CD4-positive, CD25-positive, alpha-beta regulatory T cell (primary cell): Measurements from ENCODE around the gene PRICKLE1. TPM values are rescaled to one million over a fixed set of nuclear protein-coding genes. Genes with fewer than 3 reads are reported as not detected.

Experiments used
- ATAC-seq, 2 donors: fragments of 150-1000 bp; cut with Tn5 transposase; one replicate each; pipeline ENCODE4 v1.10.0; 2021; ENCODE audit warnings: low read depth in 2 of 2, moderate number of reproducible peaks in 2 of 2, moderate library complexity in 1 of 2
- DNase-seq, 3 donors: peaks; one replicate each; pipeline versions ENCODE4 v3.0.0 to v3.0.0-alpha.2; 2012 to 2022; ENCODE audit warnings: mixed read lengths in 1 of 3
- H3K27ac ChIP-seq: one replicate; pipeline ENCODE4 v1.7.0; 2013; ENCODE audit warnings: mild to moderate bottlenecking, low read length; ENCODE audit not compliant: insufficient read depth, poor library complexity, severe bottlenecking
- H3K27me3 ChIP-seq: one replicate; pipeline ENCODE4 v1.7.0; 2013; ENCODE audit warnings: low read length; ENCODE audit not compliant: control insufficient read depth, insufficient read depth
- H3K36me3 ChIP-seq: one replicate; pipeline ENCODE4 v1.7.0; 2013; ENCODE audit warnings: mild to moderate bottlenecking, low read length, moderate library complexity; ENCODE audit not compliant: control insufficient read depth, insufficient read depth
- H3K4me1 ChIP-seq: 2 replicates; pipeline ENCODE4 v1.7.0; 2013; ENCODE audit warnings: mild to moderate bottlenecking, low read length; ENCODE audit not compliant: insufficient read depth, control insufficient read depth, poor library complexity, severe bottlenecking
- H3K4me3 ChIP-seq: one replicate; pipeline ENCODE4 v1.7.0; 2013; ENCODE audit warnings: low read depth, mild to moderate bottlenecking, low read length, moderate library complexity
- H3K9me3 ChIP-seq, 2 experiments: 1 replicate in 1 of 2; 2 replicates in 1 of 2; pipeline ENCODE4 v1.7.0; 2013; ENCODE audit warnings: low read length in 2 of 2, mild to moderate bottlenecking in 1 of 2, moderate library complexity in 1 of 2; ENCODE audit not compliant: control insufficient read depth in 2 of 2
- H3K27ac Mint-ChIP-seq, 3 donors: one replicate each; pipeline ENCODE4 v1.8.0; 2020 to 2022; ENCODE audit warnings: mild to moderate bottlenecking in 3 of 3, mixed read lengths in 3 of 3, moderate library complexity in 2 of 3
- H3K27me3 Mint-ChIP-seq: one replicate; pipeline ENCODE4 v1.8.0; 2022; ENCODE audit warnings: mild to moderate bottlenecking, mixed read lengths
- H3K36me3 Mint-ChIP-seq: one replicate; pipeline ENCODE4 v1.8.0; 2020; ENCODE audit warnings: mixed read lengths
- H3K4me1 Mint-ChIP-seq, 4 donors: one replicate each; pipeline ENCODE4 v1.8.0; 2020 to 2022; ENCODE audit warnings: mixed read lengths in 4 of 4, mild to moderate bottlenecking in 1 of 4
- H3K4me3 Mint-ChIP-seq, 4 donors: one replicate each; pipeline ENCODE4 v1.8.0; 2020 to 2022; ENCODE audit warnings: mild to moderate bottlenecking in 4 of 4, mixed read lengths in 4 of 4, moderate library complexity in 3 of 4
- H3K9me3 Mint-ChIP-seq, 7 donors: one replicate each; pipeline ENCODE4 v1.8.0; 2020 to 2022; ENCODE audit warnings: mixed read lengths in 7 of 7, mild to moderate bottlenecking in 3 of 7, moderate library complexity in 2 of 7
- polyA plus RNA-seq, 4 donors: library from polyadenylated mRNA; unstranded; fragments of 300-500 nt; fragmentation: Illumina TruSeq; gene quantifications; one replicate each; pipeline ENCODE4 v1.2.3, GENCODE V29; 2021
- total RNA-seq: library from RNA; stranded (reverse); gene quantifications from one replicate; pipeline ENCODE4 v1.2.3, GENCODE V29; 2022

Gene PRICKLE1
- total and polyA plus RNA-seq, 5 donors from 2014 or later: 0.05 to 2.2 (median 0.46) TPM; not detected in 1

- DNase-seq (no peak), ATAC-seq (no peak)
- Mint-ChIP-seq H3K9me3 (no peaks in the 10 kb centered on the region), H3K36me3 (no peaks in the 10 kb centered on the region), H3K4me3 (no peak overlapping the region), H3K27me3 (peaks cover 36% of the 10 kb centered on the region), H3K4me1 (no peaks in the 10 kb centered on the region), H3K27ac (no peak overlapping the region)
- no peaks in the 10 kb centered on the region for H3K4me1 ChIP-seq
- H3K27ac ChIP-seq: no peak overlapping the region
- peaks cover 7% of the 10 kb centered on the region for H3K27me3 ChIP-seq
- H3K4me3 ChIP-seq: no peak overlapping the region
- H3K9me3 ChIP-seq: no peaks in the 10 kb centered on the region
- H3K36me3 ChIP-seq: no peaks in the 10 kb centered on the region
Observed at GRCh38 chr12:42582050-42582449, 7.5 kb downstream of the PRICKLE1 start.

- Histone ChIP-seq H3K9me3 (no peaks in the 10 kb centered on the region), H3K36me3 (no peaks in the 10 kb centered on the region), H3K4me3 (no peak overlapping the region), H3K4me1 (no peaks in the 10 kb centered on the region), H3K27ac (no peak overlapping the region), H3K27me3 (no peaks in the 10 kb centered on the region)
- no peak overlapping the region for H3K27ac Mint-ChIP-seq
- ATAC-seq (no peak), DNase-seq (no peak)
- H3K27me3 Mint-ChIP-seq: peaks cover 4% of the 10 kb centered on the region
- no peaks in the 10 kb centered on the region for H3K36me3 Mint-ChIP-seq
- no peaks in the 10 kb centered on the region for H3K4me1 Mint-ChIP-seq
- H3K4me3 Mint-ChIP-seq: no peak overlapping the region
- peaks cover 0 to 3% (median 0%) of the 10 kb centered on the region in 7 donors for H3K9me3 Mint-ChIP-seq
Observed at GRCh38 chr12:42576374-42576773, 13.2 kb downstream of the PRICKLE1 start.

GRCh38 chr12:42575717-42576116, 13.8 kb downstream of the PRICKLE1 start:
- H3K36me3 Mint-ChIP-seq: no peaks in the 10 kb centered on the region
- no peaks in the 10 kb centered on the region for H3K4me1 ChIP-seq
- H3K4me3 ChIP-seq: no peak overlapping the region
- ATAC-seq (no peak), DNase-seq (no peak)
- H3K27ac Mint-ChIP-seq: no peak overlapping the region
- H3K27me3 Mint-ChIP-seq: peaks cover 4% of the 10 kb centered on the region
- H3K27ac ChIP-seq: no peak overlapping the region
- H3K4me1 Mint-ChIP-seq: no peaks in the 10 kb centered on the region
- H3K27me3 ChIP-seq: no peaks in the 10 kb centered on the region
- H3K4me3 Mint-ChIP-seq: no peak overlapping the region
- no peaks in the 10 kb centered on the region for H3K36me3 ChIP-seq
- peaks cover 0 to 3% (median 0%) of the 10 kb centered on the region in 7 donors for H3K9me3 Mint-ChIP-seq
- no peaks in the 10 kb centered on the region for H3K9me3 ChIP-seq

GRCh38 chr12:42574851-42575266, 14.7 kb downstream of the PRICKLE1 start:
- no peak overlapping the region for H3K4me3 Mint-ChIP-seq
- no peaks in the 10 kb centered on the region for H3K9me3 ChIP-seq
- no peak overlapping the region for H3K27ac ChIP-seq
- no peaks in the 10 kb centered on the region for H3K27me3 ChIP-seq
- no peak overlapping the region for H3K4me3 ChIP-seq
- H3K27me3 Mint-ChIP-seq: peaks cover 4% of the 10 kb centered on the region
- H3K4me1 ChIP-seq: no peaks in the 10 kb centered on the region
- ATAC-seq (no peak), DNase-seq (no peak)
- H3K4me1 Mint-ChIP-seq: no peaks in the 10 kb centered on the region
- no peak overlapping the region for H3K27ac Mint-ChIP-seq
- H3K9me3 Mint-ChIP-seq: peaks cover 0 to 3% (median 0%) of the 10 kb centered on the region in 7 donors
- H3K36me3 ChIP-seq: no peaks in the 10 kb centered on the region
- H3K36me3 Mint-ChIP-seq: no peaks in the 10 kb centered on the region

GRCh38 chr12:42571327-42572009, 18.1 kb downstream of the PRICKLE1 start:
- ATAC-seq: no peak
- no peak for DNase-seq
- Histone ChIP-seq H3K27ac (no peak overlapping the region), H3K9me3 (no peaks in the 10 kb centered on the region), H3K27me3 (no peaks in the 10 kb centered on the region), H3K36me3 (no peaks in the 10 kb centered on the region), H3K4me3 (no peak overlapping the region), H3K4me1 (no peaks in the 10 kb centered on the region)
- Mint-ChIP-seq H3K36me3 (no peaks in the 10 kb centered on the region), H3K9me3 (peaks cover 0 to 3% (median 0%) of the 10 kb centered on the region in 7 donors), H3K4me1 (no peaks in the 10 kb centered on the region), H3K4me3 (no peak overlapping the region), H3K27ac (no peak overlapping the region), H3K27me3 (no peaks in the 10 kb centered on the region)

- Histone ChIP-seq H3K27me3 (peaks cover 4% of the 10 kb centered on the region), H3K4me1 (no peaks in the 10 kb centered on the region), H3K9me3 (no peaks in the 10 kb centered on the region), H3K27ac (no peak overlapping the region), H3K4me3 (no peak overlapping the region), H3K36me3 (no peaks in the 10 kb centered on the region)
- Mint-ChIP-seq H3K27me3 (peaks cover 5% of the 10 kb centered on the region), H3K27ac (no peak overlapping the region), H3K36me3 (no peaks in the 10 kb centered on the region), H3K4me1 (no peaks in the 10 kb centered on the region), H3K9me3 (no peaks in the 10 kb centered on the region), H3K4me3 (no peak overlapping the region)
- DNase-seq (no peak), ATAC-seq (no peak)
Observed at GRCh38 chr12:42570076-42570475, 19.5 kb downstream of the PRICKLE1 start.

GRCh38 chr12:42568952-42569915, 20.3 kb downstream of the PRICKLE1 start:
- no peaks in the 10 kb centered on the region for H3K9me3 ChIP-seq
- H3K4me3 Mint-ChIP-seq: no peak overlapping the region
- H3K27ac ChIP-seq: no peak overlapping the region
- no peaks in the 10 kb centered on the region for H3K4me1 ChIP-seq
- no peaks in the 10 kb centered on the region for H3K36me3 Mint-ChIP-seq
- DNase-seq (peak in 1 of 3 donors; percentile 41), ATAC-seq (no peak)
- no peaks in the 10 kb centered on the region for H3K9me3 Mint-ChIP-seq
- H3K27ac Mint-ChIP-seq: no peak overlapping the region
- H3K27me3 ChIP-seq: peaks cover 4% of the 10 kb centered on the region
- H3K27me3 Mint-ChIP-seq: peaks cover 5% of the 10 kb centered on the region
- no peaks in the 10 kb centered on the region for H3K4me1 Mint-ChIP-seq
- no peaks in the 10 kb centered on the region for H3K36me3 ChIP-seq
- no peak overlapping the region for H3K4me3 ChIP-seq
